DMS153 (cell line): Measurements from ENCODE around the gene SH3TC1.

ENCODE experiments used
- DNase-seq: peaks from one replicate; lab custom pipeline; 2025; lab: John Stamatoyannopoulos, UW

SH3TC1 gene

GRCh38 chr4:8289956-8290700, 91.0 kb downstream of the SH3TC1 start:
- no peak for DNase-seq

- DNase-seq: no peak
These were observed 91.5 kb downstream of the SH3TC1 start for GRCh38 chr4:8290701-8290970.
